ENCODE measurements around the gene PTPRD. TPM values are rescaled to one million over a fixed set of nuclear protein-coding genes. Genes with fewer than 3 reads are reported as not detected.

PTPRD gene
- total and polyA plus RNA-seq, 5 donors from 2014 or later, result 0.47 TPM; not detected in 4

DNA sequence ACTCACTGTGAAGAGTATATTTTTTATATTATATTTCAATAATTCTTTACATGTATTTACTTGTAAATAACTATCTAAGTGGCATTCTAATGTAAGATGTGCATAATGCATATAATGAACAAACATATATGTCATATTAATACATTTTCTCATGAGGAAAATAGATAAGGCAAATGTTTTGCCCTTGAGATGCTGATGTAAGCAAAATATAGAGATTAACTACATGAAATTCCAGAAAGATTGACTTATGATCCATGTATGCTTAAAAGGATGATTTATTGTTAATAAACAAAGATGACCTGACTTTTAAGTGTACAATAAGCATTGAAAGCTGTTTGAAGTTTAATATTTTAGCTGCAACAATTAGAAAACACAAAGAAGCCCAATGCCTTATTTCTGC is 559.9 kb downstream of the PTPRD start:
- no peaks in the 10 kb centered on the region for H3K27me3 ChIP-seq (ENCODE audit: control insufficient read depth, insufficient read depth, low read length)
- Mint-ChIP-seq H3K27ac (no peak overlapping the region), H3K36me3 (no peaks in the 10 kb centered on the region), H3K9me3 (peaks cover 0 to 7% (median 3%) of the 10 kb centered on the region in 7 donors), H3K4me3 (no peak overlapping the region), H3K4me1 (no peaks in the 10 kb centered on the region), H3K27me3 (no peaks in the 10 kb centered on the region)
- H3K4me3 ChIP-seq (ENCODE audit: low read depth, low read length), result no peak overlapping the region
- no peaks in the 10 kb centered on the region for H3K4me1 ChIP-seq (ENCODE audit: control insufficient read depth, insufficient read depth, low read length, poor library complexity, severe bottlenecking)
- DNase-seq (no peak), ATAC-seq (ENCODE audit: low read depth in 2 of 2) (no peak)
- no peak overlapping the region for H3K27ac ChIP-seq (ENCODE audit: insufficient read depth, low read length, poor library complexity, severe bottlenecking)
- H3K9me3 ChIP-seq (ENCODE audit: control insufficient read depth in 2 of 2, low read length in 2 of 2), result no peaks in the 10 kb centered on the region
- H3K36me3 ChIP-seq (ENCODE audit: control insufficient read depth, insufficient read depth, low read length), result no peaks in the 10 kb centered on the region

DNA sequence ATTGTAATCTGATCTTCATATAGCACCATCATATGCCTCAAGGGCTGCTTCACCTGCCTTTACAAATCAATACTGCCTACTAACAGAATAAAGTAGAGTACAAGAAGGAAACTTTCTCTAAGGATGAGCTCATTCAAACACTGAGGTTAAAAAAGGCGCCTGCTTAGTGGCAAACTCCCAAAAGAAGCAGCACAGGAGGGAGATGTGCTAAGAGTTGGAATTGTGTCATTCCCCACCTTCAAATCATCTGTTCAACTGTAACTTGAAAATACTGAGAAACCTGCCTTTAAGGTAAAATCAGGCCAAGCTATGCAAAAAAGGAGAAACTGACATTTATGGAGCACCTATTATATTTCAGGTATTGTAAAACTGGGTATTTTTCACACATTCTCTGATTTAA is 560.6 kb downstream of the PTPRD start:
- Mint-ChIP-seq H3K4me3 (no peak overlapping the region), H3K36me3 (no peaks in the 10 kb centered on the region), H3K27me3 (no peaks in the 10 kb centered on the region), H3K9me3 (peaks cover 0 to 7% (median 3%) of the 10 kb centered on the region in 7 donors), H3K4me1 (no peaks in the 10 kb centered on the region), H3K27ac (no peak overlapping the region)
- no peaks in the 10 kb centered on the region for H3K9me3 ChIP-seq (ENCODE audit: control insufficient read depth in 2 of 2, low read length in 2 of 2)
- no peak overlapping the region for H3K27ac ChIP-seq (ENCODE audit: insufficient read depth, low read length, poor library complexity, severe bottlenecking)
- DNase-seq (no peak), ATAC-seq (ENCODE audit: low read depth in 2 of 2) (no peak)
- H3K4me1 ChIP-seq (ENCODE audit: control insufficient read depth, insufficient read depth, low read length, poor library complexity, severe bottlenecking), result no peaks in the 10 kb centered on the region
- no peaks in the 10 kb centered on the region for H3K27me3 ChIP-seq (ENCODE audit: control insufficient read depth, insufficient read depth, low read length)
- no peak overlapping the region for H3K4me3 ChIP-seq (ENCODE audit: low read depth, low read length)
- H3K36me3 ChIP-seq (ENCODE audit: control insufficient read depth, insufficient read depth, low read length), result no peaks in the 10 kb centered on the region

DNA sequence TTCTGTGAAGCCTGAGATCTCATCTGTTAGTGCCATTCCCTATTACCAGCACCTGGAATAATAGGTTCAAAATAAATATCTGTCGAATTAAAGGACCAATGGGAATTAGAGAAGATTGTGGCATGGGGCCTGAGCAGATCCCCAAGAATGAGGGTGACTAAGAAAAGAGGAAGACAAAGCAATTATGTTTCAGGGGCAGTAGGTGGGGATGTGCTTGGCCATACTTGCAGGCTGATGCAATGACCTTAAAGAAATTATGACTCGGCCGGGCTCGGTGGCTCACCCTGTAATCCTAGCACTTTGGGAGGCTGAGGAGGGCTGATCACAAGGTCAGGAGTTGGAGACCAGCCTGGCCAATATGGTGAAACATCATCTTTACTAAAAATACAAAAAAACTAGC is 562.8 kb downstream of the PTPRD start:
- Histone ChIP-seq H3K9me3 (ENCODE audit: control insufficient read depth in 2 of 2, low read length in 2 of 2) (no peaks in the 10 kb centered on the region), H3K4me3 (ENCODE audit: low read depth, low read length) (no peak overlapping the region), H3K27me3 (ENCODE audit: control insufficient read depth, insufficient read depth, low read length) (no peaks in the 10 kb centered on the region), H3K27ac (ENCODE audit: insufficient read depth, low read length, poor library complexity, severe bottlenecking) (no peak overlapping the region), H3K36me3 (ENCODE audit: control insufficient read depth, insufficient read depth, low read length) (no peaks in the 10 kb centered on the region), H3K4me1 (ENCODE audit: control insufficient read depth, insufficient read depth, low read length, poor library complexity, severe bottlenecking) (no peaks in the 10 kb centered on the region)
- ATAC-seq (ENCODE audit: low read depth in 2 of 2) (no peak), DNase-seq (no peak)
- Mint-ChIP-seq H3K36me3 (no peaks in the 10 kb centered on the region), H3K4me1 (no peaks in the 10 kb centered on the region), H3K9me3 (peaks cover 0 to 7% (median 3%) of the 10 kb centered on the region in 7 donors), H3K27me3 (no peaks in the 10 kb centered on the region), H3K27ac (no peak overlapping the region), H3K4me3 (no peak overlapping the region)

DNA sequence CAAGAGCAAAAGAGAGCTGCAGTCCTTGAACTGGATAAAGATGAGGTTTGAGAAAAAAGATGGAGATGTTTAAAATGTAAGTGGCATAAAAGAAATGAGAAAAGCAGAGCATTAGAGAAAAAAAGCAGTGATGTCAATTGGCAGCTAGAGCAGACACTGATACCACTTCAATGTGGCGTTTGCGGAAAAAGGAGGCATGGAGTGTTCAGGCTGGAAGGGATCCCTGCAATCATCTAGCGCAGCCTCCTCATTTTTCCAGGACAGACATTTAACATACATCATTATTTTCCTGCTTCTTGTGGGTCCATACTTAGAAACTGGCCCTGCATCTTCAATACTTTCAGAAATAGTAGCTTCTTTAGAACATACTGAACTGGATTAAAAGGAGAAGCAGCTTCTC is 563.8 kb downstream of the PTPRD start:
- DNase-seq (no peak), ATAC-seq (ENCODE audit: low read depth in 2 of 2) (no peak)
- Mint-ChIP-seq H3K4me1 (no peaks in the 10 kb centered on the region), H3K27me3 (no peaks in the 10 kb centered on the region), H3K4me3 (no peak overlapping the region), H3K36me3 (no peaks in the 10 kb centered on the region), H3K9me3 (peaks cover 0 to 7% (median 4%) of the 10 kb centered on the region in 7 donors), H3K27ac (no peak overlapping the region)
- Histone ChIP-seq H3K27ac (ENCODE audit: insufficient read depth, low read length, poor library complexity, severe bottlenecking) (no peak overlapping the region), H3K9me3 (ENCODE audit: control insufficient read depth in 2 of 2, low read length in 2 of 2) (no peaks in the 10 kb centered on the region), H3K36me3 (ENCODE audit: control insufficient read depth, insufficient read depth, low read length) (no peaks in the 10 kb centered on the region), H3K27me3 (ENCODE audit: control insufficient read depth, insufficient read depth, low read length) (no peaks in the 10 kb centered on the region), H3K4me3 (ENCODE audit: low read depth, low read length) (no peak overlapping the region), H3K4me1 (ENCODE audit: control insufficient read depth, insufficient read depth, low read length, poor library complexity, severe bottlenecking) (no peaks in the 10 kb centered on the region)

DNA sequence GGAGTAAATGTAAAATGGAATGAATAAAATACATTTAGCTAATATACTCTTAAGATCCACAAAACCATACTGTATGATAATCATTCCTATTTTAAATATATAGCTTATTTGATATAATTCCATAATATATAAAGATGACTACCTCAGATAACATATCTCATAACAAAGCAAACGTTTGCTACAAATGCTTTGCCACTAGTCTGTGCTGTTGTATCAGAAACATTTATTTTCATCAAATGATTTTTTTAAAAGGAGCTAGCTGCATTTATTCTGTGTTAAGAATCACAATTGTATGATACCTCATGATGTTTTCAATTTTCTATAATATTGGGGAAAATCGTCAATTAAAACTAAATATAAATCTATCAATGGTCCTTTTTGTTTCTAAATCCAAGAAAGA is 567.2 kb downstream of the PTPRD start:
- Mint-ChIP-seq H3K36me3 (no peaks in the 10 kb centered on the region), H3K4me1 (no peaks in the 10 kb centered on the region), H3K27ac (no peak overlapping the region), H3K9me3 (peaks cover 0 to 9% (median 1%) of the 10 kb centered on the region in 7 donors), H3K27me3 (no peaks in the 10 kb centered on the region), H3K4me3 (no peak overlapping the region)
- Histone ChIP-seq H3K27ac (ENCODE audit: insufficient read depth, low read length, poor library complexity, severe bottlenecking) (no peak overlapping the region), H3K9me3 (ENCODE audit: control insufficient read depth in 2 of 2, low read length in 2 of 2) (no peaks in the 10 kb centered on the region), H3K4me3 (ENCODE audit: low read depth, low read length) (no peak overlapping the region), H3K36me3 (ENCODE audit: control insufficient read depth, insufficient read depth, low read length) (no peaks in the 10 kb centered on the region), H3K27me3 (ENCODE audit: control insufficient read depth, insufficient read depth, low read length) (no peaks in the 10 kb centered on the region), H3K4me1 (ENCODE audit: control insufficient read depth, insufficient read depth, low read length, poor library complexity, severe bottlenecking) (no peaks in the 10 kb centered on the region)
- ATAC-seq (ENCODE audit: low read depth in 2 of 2) (no peak), DNase-seq (no peak)

DNA sequence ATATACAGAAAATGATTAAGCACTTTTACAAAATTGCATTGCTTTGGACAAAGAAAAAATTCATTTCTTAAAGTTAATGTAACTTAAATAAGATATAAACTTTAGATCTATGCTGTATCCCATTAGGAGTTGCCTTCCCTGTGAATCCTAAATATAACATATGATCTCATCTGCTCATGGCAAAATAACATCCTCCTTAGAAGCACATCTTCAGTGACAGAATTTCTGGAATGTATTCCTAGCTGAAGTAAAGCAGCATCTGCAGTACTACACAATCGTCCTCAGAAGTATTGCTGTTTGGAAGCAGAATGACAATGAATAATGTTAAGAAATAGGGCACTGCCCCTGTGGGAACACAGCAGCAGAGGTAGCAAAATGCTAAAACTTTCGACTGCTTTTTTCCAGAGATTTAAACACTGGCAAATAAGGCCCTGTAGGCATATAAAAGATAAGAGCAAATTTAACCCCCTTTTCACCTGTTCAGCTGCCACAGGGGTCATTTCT is 571.0 kb downstream of the PTPRD start:
- Histone ChIP-seq H3K4me1 (ENCODE audit: control insufficient read depth, insufficient read depth, low read length, poor library complexity, severe bottlenecking) (no peaks in the 10 kb centered on the region), H3K36me3 (ENCODE audit: control insufficient read depth, insufficient read depth, low read length) (no peaks in the 10 kb centered on the region), H3K4me3 (ENCODE audit: low read depth, low read length) (no peak overlapping the region), H3K27ac (ENCODE audit: insufficient read depth, low read length, poor library complexity, severe bottlenecking) (no peak overlapping the region), H3K9me3 (ENCODE audit: control insufficient read depth in 2 of 2, low read length in 2 of 2) (no peaks in the 10 kb centered on the region), H3K27me3 (ENCODE audit: control insufficient read depth, insufficient read depth, low read length) (no peaks in the 10 kb centered on the region)
- Mint-ChIP-seq H3K4me3 (no peak overlapping the region), H3K9me3 (peaks cover 0 to 5% (median 3%) of the 10 kb centered on the region in 7 donors), H3K4me1 (no peaks in the 10 kb centered on the region), H3K27ac (no peak overlapping the region), H3K27me3 (no peaks in the 10 kb centered on the region), H3K36me3 (no peaks in the 10 kb centered on the region)
- no peak for DNase-seq
- ATAC-seq (ENCODE audit: low read depth in 2 of 2), result no peak

DNA sequence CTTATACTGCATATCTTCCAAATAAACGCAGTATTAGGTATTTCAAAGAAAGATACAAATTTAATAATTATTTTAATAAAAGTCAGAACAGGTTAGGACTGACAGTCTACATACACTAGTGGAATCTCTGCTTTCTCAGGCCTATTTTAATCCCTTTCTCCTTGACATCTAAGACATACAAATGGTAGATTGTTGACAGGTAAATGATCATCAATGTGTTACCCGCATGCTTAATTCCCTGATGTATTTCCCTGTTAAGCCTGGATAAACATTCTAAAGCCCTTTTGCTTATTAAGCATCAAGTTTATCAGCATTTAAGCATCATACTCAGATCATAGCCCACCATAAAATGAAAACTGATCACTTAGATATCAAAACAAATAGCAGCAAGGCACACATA is 576.7 kb downstream of the PTPRD start:
- H3K27me3 ChIP-seq (ENCODE audit: control insufficient read depth, insufficient read depth, low read length), result no peaks in the 10 kb centered on the region
- H3K36me3 Mint-ChIP-seq, result no peaks in the 10 kb centered on the region
- H3K27me3 Mint-ChIP-seq, result no peaks in the 10 kb centered on the region
- no peak overlapping the region for H3K4me3 Mint-ChIP-seq
- H3K4me1 ChIP-seq (ENCODE audit: control insufficient read depth, insufficient read depth, low read length, poor library complexity, severe bottlenecking), result no peaks in the 10 kb centered on the region
- no peak for ATAC-seq (ENCODE audit: low read depth in 2 of 2)
- no peaks in the 10 kb centered on the region for H3K36me3 ChIP-seq (ENCODE audit: control insufficient read depth, insufficient read depth, low read length)
- H3K4me3 ChIP-seq (ENCODE audit: low read depth, low read length), result no peak overlapping the region
- no peak overlapping the region for H3K27ac ChIP-seq (ENCODE audit: insufficient read depth, low read length, poor library complexity, severe bottlenecking)
- no peak overlapping the region for H3K27ac Mint-ChIP-seq
- H3K4me1 Mint-ChIP-seq, result no peaks in the 10 kb centered on the region
- DNase-seq, result no peak
- H3K9me3 Mint-ChIP-seq, result peaks cover 0 to 11% (median 7%) of the 10 kb centered on the region in 7 donors
- H3K9me3 ChIP-seq (ENCODE audit: control insufficient read depth in 2 of 2, low read length in 2 of 2), result peaks cover 0 to 4% of the 10 kb centered on the region in 2 experiments

DNA sequence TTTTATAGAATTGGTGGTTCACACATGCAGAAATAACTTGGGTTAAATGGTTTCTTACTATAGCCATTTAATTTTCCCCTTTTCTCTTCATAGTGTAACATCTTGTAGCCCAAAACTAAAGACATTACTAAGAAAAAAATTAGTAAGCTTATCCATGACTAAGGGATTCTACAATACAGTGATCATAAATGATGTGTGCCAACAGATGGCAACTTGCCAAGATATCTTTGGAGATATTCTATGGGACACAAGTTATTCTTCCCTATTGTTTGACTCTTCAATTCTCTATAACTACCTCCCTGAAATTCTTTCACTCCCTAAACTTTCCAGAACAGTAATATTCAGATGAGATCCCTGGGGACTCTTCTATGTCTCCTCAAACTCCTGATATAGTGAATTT is 580.6 kb downstream of the PTPRD start:
- no peak overlapping the region for H3K27ac Mint-ChIP-seq
- no peak overlapping the region for H3K4me3 ChIP-seq (ENCODE audit: low read depth, low read length)
- H3K27me3 Mint-ChIP-seq, result no peaks in the 10 kb centered on the region
- H3K4me1 Mint-ChIP-seq, result no peaks in the 10 kb centered on the region
- no peak for DNase-seq
- no peak overlapping the region for H3K4me3 Mint-ChIP-seq
- ATAC-seq (ENCODE audit: low read depth in 2 of 2), result no peak
- peaks cover 0 to 5% of the 10 kb centered on the region in 2 experiments for H3K9me3 ChIP-seq (ENCODE audit: control insufficient read depth in 2 of 2, low read length in 2 of 2)
- peaks cover 3 to 18% (median 6%) of the 10 kb centered on the region in 7 donors for H3K9me3 Mint-ChIP-seq
- H3K36me3 Mint-ChIP-seq, result no peaks in the 10 kb centered on the region
- H3K4me1 ChIP-seq (ENCODE audit: control insufficient read depth, insufficient read depth, low read length, poor library complexity, severe bottlenecking), result no peaks in the 10 kb centered on the region
- no peaks in the 10 kb centered on the region for H3K36me3 ChIP-seq (ENCODE audit: control insufficient read depth, insufficient read depth, low read length)
- no peak overlapping the region for H3K27ac ChIP-seq (ENCODE audit: insufficient read depth, low read length, poor library complexity, severe bottlenecking)
- no peaks in the 10 kb centered on the region for H3K27me3 ChIP-seq (ENCODE audit: control insufficient read depth, insufficient read depth, low read length)
